ENCODE measurements around the gene RBP3. TPM values are rescaled to one million over a fixed set of nuclear protein-coding genes. Genes with fewer than 3 reads are reported as not detected.
"Not testable (repeated sequence)": the region's sequence is repeated elsewhere in the genome, so short reads cannot be mapped to it uniquely, and the experiment has no call there.

RBP3 gene
- total RNA-seq, 1 experiment from 2014 or later, result not detected

DNA sequence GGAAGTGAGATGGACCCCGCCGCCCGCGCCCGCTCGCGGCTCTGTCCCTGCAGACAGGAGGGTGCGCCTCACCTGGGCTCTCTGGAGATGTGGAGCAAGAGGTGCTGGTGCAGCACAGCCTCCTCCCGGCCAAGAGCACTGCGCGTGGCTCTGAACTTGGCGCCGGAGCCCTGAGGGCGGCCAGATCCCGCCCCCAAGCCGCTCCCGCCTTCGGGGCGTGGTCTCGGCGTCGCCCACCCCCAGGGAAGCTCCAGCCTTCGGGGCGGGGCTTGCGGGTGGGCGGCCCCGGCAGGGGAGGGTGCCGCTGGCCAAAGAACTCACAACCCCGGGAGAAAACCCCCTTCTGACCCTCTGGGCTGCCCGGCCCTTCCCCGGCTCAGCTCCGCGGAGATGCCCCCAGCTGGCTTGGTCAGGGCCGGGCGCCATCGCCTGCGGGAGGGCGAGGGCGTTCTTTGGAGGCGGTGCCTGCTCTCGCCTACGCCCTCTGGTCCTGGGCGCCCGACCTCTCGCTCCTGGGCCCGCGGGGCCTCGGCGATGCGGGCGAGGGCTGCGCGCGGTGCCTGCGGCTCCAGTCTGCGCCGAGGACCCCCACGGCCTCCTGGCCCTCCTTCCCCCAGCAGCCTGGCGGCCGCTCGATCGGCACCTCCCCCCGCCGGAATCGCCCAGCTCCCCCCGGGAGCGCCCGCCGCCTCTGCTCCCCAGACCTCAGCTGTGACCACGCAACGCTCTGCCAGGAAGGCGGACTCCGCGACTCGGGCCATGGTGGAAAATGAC, 36.2 kb downstream of the RBP3 start, which contains the start of gene ZNF488:
TSS of gene ZNF488 (minus strand) at position 146 of the 774 bp plus-strand sequence. CDS start 15,464 bp downstream, outside the sequence.
- intact Hi-C loops (cut with micrococcal nuclease; ENCODE audit: unreplicated experiment), result loop anchor here (1.0 to 2.0 kb wide), 2 partner anchors 12 to 18 kb away; no protein-coding TSS in a partner anchor
- peaks cover 15% of the 10 kb centered on the region for H3K9me3 Mint-ChIP-seq (ENCODE audit: unreplicated experiment)
- peaks cover 4% of the 10 kb centered on the region for H3K36me3 Mint-ChIP-seq (ENCODE audit: insufficient read depth, unreplicated experiment)
- peak; percentile 91 to 96 for DNase-seq
- H3K4me1 Mint-ChIP-seq (ENCODE audit: low read depth, unreplicated experiment), result peaks cover 41% of the 10 kb centered on the region
- TF ChIP-seq, protein P1, sequence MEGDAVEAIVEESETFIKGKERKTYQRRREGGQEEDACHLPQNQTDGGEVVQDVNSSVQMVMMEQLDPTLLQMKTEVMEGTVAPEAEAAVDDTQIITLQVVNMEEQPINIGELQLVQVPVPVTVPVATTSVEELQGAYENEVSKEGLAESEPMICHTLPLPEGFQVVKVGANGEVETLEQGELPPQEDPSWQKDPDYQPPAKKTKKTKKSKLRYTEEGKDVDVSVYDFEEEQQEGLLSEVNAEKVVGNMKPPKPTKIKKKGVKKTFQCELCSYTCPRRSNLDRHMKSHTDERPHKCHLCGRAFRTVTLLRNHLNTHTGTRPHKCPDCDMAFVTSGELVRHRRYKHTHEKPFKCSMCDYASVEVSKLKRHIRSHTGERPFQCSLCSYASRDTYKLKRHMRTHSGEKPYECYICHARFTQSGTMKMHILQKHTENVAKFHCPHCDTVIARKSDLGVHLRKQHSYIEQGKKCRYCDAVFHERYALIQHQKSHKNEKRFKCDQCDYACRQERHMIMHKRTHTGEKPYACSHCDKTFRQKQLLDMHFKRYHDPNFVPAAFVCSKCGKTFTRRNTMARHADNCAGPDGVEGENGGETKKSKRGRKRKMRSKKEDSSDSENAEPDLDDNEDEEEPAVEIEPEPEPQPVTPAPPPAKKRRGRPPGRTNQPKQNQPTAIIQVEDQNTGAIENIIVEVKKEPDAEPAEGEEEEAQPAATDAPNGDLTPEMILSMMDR (IDR thresholded peaks at IDR 0.05; ENCODE audit: insufficient read depth in 1 of 2, low read depth in 1 of 2, low read length in 1 of 2, severe bottlenecking in 1 of 2, unreplicated experiment in 1 of 2), result no peak
- H3K27ac Mint-ChIP-seq (ENCODE audit: unreplicated experiment), result peak within 1 kb of the TSS; percentile 54
- H3K4me1 ChIP-seq, result peaks cover 41% of the 10 kb centered on the region
- H3K4me3 Mint-ChIP-seq (ENCODE audit: unreplicated experiment), result peak within 1 kb of the TSS; percentile 80
- H3K4me3 ChIP-seq (ENCODE audit: low read depth, low read length), result peak within 1 kb of the TSS; percentile 77
- H3K27me3 ChIP-seq (replicated peaks; ENCODE audit: control insufficient read depth, insufficient read depth, low read length), result no peaks in the 10 kb centered on the region
- ChIA-PET POLR2A (interaction anchor here (0.6 to 1.5 kb wide), 6 partner anchors 11 to 23 kb away, joined by 3 to 10 read pairs (median 5); no protein-coding TSS in a partner anchor), CTCF (interaction anchor here (0.6 to 2.3 kb wide), 12 partner anchors 12 to 1748 kb away, joined by 3 to 13 read pairs (median 4); no protein-coding TSS in a partner anchor)
- H3K27me3 Mint-ChIP-seq (ENCODE audit: insufficient read depth, unreplicated experiment), result peaks cover 8% of the 10 kb centered on the region
- H3K9me3 ChIP-seq, result peaks cover 4% of the 10 kb centered on the region; the same call in 1 of the 2 replicates
- peaks cover 1% of the 10 kb centered on the region; the same call in 1 of the 2 replicates for H3K36me3 ChIP-seq (ENCODE audit: control insufficient read depth, insufficient read depth, low read length)
- no TSS peak for BruUV-seq (replicated peaks)

DNA sequence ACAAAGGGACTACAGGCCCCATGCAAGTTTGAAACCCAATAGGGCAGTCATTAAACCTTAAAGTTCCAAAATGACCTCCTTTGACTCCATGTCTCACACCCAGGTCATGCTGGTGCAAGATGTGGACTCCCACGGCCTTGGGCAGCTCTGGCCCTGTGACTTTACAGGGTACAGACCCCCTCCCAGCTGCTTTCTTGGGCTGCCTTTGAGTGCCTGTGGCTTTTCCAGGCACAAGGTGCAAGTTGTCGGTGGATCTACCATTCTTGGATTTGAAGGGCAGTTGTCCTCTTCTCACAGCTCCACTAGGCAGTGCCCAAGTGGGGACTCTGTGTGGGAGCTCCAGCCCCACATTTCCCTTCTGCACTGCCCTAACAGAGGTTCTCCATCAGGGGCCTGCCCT, 37.9 kb downstream of the RBP3 start:
- H3K27me3 Mint-ChIP-seq (ENCODE audit: insufficient read depth, unreplicated experiment); H3K36me3 Mint-ChIP-seq (ENCODE audit: insufficient read depth, unreplicated experiment); H3K36me3 ChIP-seq (ENCODE audit: control insufficient read depth, insufficient read depth, low read length); H3K27ac Mint-ChIP-seq (ENCODE audit: unreplicated experiment); intact Hi-C loops (cut with micrococcal nuclease; ENCODE audit: unreplicated experiment); H3K9me3 ChIP-seq; H3K4me3 ChIP-seq (ENCODE audit: low read depth, low read length); POLR2A ChIA-PET; H3K27me3 ChIP-seq (replicated peaks; ENCODE audit: control insufficient read depth, insufficient read depth, low read length); CTCF ChIA-PET; BruUV-seq (replicated peaks); DNase-seq: not testable (repeated sequence)
- H3K4me1 Mint-ChIP-seq (ENCODE audit: low read depth, unreplicated experiment), result peaks cover 26% of the 10 kb centered on the region
- H3K4me3 Mint-ChIP-seq (ENCODE audit: unreplicated experiment), result peak overlapping the region; percentile 52
- H3K9me3 Mint-ChIP-seq (ENCODE audit: unreplicated experiment), result peaks cover 15% of the 10 kb centered on the region
- peaks cover 25% of the 10 kb centered on the region for H3K4me1 ChIP-seq

DNA sequence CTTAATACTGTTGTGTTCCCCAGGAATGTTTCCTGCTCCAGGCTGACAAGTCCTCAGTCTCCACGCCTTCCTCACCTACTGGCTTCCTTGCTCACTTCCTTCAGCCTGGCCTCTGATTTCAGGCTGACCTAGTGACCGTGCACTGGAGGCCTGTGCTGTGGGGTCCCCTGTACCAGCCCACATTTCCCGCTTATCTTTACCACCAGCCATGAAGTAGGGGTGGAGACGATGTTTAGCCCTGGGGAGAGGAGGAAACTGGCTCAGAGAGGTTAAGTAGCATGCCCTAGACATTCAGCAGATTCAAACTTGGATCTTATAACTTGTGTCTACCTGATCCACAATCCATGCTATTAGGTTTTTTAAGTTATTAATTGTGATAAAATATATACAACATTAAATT, 40.7 kb downstream of the RBP3 start:
- no peaks in the 10 kb centered on the region for H3K27me3 ChIP-seq (replicated peaks; ENCODE audit: control insufficient read depth, insufficient read depth, low read length)
- no peak for DNase-seq
- Mint-ChIP-seq H3K36me3 (ENCODE audit: insufficient read depth, unreplicated experiment) (peaks cover 4% of the 10 kb centered on the region), H3K4me1 (ENCODE audit: low read depth, unreplicated experiment) (peaks cover 13% of the 10 kb centered on the region), H3K27ac (ENCODE audit: unreplicated experiment) (no peak overlapping the region), H3K27me3 (ENCODE audit: insufficient read depth, unreplicated experiment) (no peaks in the 10 kb centered on the region), H3K9me3 (ENCODE audit: unreplicated experiment) (peaks cover 15% of the 10 kb centered on the region), H3K4me3 (ENCODE audit: unreplicated experiment) (no peak overlapping the region)
- H3K4me1 ChIP-seq, result peaks cover 6% of the 10 kb centered on the region; the same call in 1 of the 2 replicates
- ChIA-PET CTCF (no interaction called here), POLR2A (no interaction called here)
- TF ChIP-seq, protein P1 (IDR thresholded peaks at IDR 0.05; ENCODE audit: insufficient read depth in 1 of 2, low read depth in 1 of 2, low read length in 1 of 2, severe bottlenecking in 1 of 2, unreplicated experiment in 1 of 2), result no peak
- BruUV-seq (replicated peaks), result no TSS peak
- H3K9me3 ChIP-seq, result peaks cover 4% of the 10 kb centered on the region; the same call in 1 of the 2 replicates
- H3K4me3 ChIP-seq (ENCODE audit: low read depth, low read length), result no peak overlapping the region
- H3K36me3 ChIP-seq (ENCODE audit: control insufficient read depth, insufficient read depth, low read length), result no peaks in the 10 kb centered on the region
- intact Hi-C loops (cut with micrococcal nuclease; ENCODE audit: unreplicated experiment), result no loop called here

Measured in Caco-2 (cell line).